SK-N-SH treated with all-trans-retinoic acid at 6 μM for 48 hours (cell line): ENCODE data around the gene MAP3K20.

Source experiments
- TSHZ2 ChIP-seq: fragments of 250-450 bp; sonication (Bioruptor Pico); IDR thresholded peaks from 2 replicates; pipeline ENCODE4 v1.5.0; 2020; ENCODE audit warnings: mild to moderate bottlenecking, moderate library complexity
- ZNF70 ChIP-seq: fragments of 450-650 bp; formaldehyde crosslinking; IDR thresholded peaks from 2 replicates; pipeline ENCODE4 v1.5.0; 2020; ENCODE audit warnings: mild to moderate bottlenecking, moderate library complexity

DNA sequence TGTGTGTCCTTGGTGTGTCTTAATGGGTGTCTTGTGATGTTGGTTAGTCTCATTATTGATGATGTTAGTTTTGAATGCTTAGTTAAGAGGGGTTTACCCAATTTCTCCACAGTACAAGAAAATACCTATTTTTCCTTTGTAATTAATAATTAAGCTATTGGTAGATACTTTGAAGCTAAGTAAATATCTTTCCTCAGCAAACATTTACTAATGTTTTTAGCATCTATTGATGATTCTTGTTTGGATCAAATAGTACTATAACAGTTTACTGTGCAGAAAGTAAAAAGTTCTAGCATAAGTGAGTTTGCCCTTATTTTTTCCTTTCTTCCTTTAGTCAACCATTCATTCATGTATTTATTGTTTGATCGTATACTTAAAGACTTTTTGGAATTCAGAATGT, 19.1 kb downstream of the MAP3K20 start:
- TF ChIP-seq ZNF70 (no peak), TSHZ2 (CRISPR knock-in tag) (no peak)
